H9 (cell line): ENCODE measurements around the gene OR52K1. TPM values are rescaled to one million over a fixed set of nuclear protein-coding genes. Genes with fewer than 3 reads are reported as not detected.

Experiments
- DNase-seq: peaks from one replicate; pipeline ENCODE4 v3.0.0-alpha.2; 2017
- H2AFZ ChIP-seq: one replicate; pipeline ENCODE4 v1.6.1; 2013; ENCODE audit warnings: mild to moderate bottlenecking, low read length, control low read depth, moderate library complexity
- H2AK5ac ChIP-seq: 2 replicates; pipeline ENCODE4 v1.6.1; 2013; ENCODE audit warnings: low read length, control low read depth, mixed read lengths; ENCODE audit not compliant: insufficient read length
- H2BK120ac ChIP-seq: one replicate; pipeline ENCODE4 v1.6.1; 2013; ENCODE audit warnings: low read depth, mild to moderate bottlenecking, low read length, control low read depth, inconsistent platforms; ENCODE audit not compliant: poor library complexity, severe bottlenecking
- H2BK12ac ChIP-seq: 2 replicates; pipeline ENCODE4 v1.6.1; 2013; ENCODE audit warnings: low read length, control low read depth, mixed read lengths, low read depth; ENCODE audit not compliant: insufficient read length
- H2BK15ac ChIP-seq: 2 replicates; pipeline ENCODE4 v1.6.1; 2013; ENCODE audit warnings: low read depth, low read length, control low read depth
- H2BK20ac ChIP-seq: one replicate; pipeline ENCODE4 v1.6.1; 2013; ENCODE audit warnings: low read depth, mild to moderate bottlenecking, low read length, control low read depth, inconsistent platforms; ENCODE audit not compliant: poor library complexity, severe bottlenecking
- H2BK5ac ChIP-seq: 2 replicates; pipeline ENCODE4 v1.6.1; 2013; ENCODE audit warnings: low read length, control low read depth, mixed read lengths; ENCODE audit not compliant: insufficient read length
- H3K14ac ChIP-seq: 2 replicates; pipeline ENCODE4 v1.6.1; 2013; ENCODE audit warnings: low read length, control low read depth; ENCODE audit not compliant: insufficient read depth
- H3K18ac ChIP-seq: 2 replicates; pipeline ENCODE4 v1.6.1; 2013; ENCODE audit warnings: low read depth, mild to moderate bottlenecking, mixed read lengths, low read length, control low read depth; ENCODE audit not compliant: insufficient read length
- H3K23ac ChIP-seq: 2 replicates; pipeline ENCODE4 v1.6.1; 2013; ENCODE audit warnings: low read length, control low read depth, mixed read lengths, low read depth; ENCODE audit not compliant: insufficient read length
- H3K23me2 ChIP-seq: 2 replicates; pipeline ENCODE4 v1.6.1; 2013; ENCODE audit warnings: low read depth, mild to moderate bottlenecking, mixed read lengths, low read length, control low read depth; ENCODE audit not compliant: insufficient read length, poor library complexity, severe bottlenecking
- H3K27ac ChIP-seq: 2 replicates; pipeline ENCODE4 v1.5.1; 2013; ENCODE audit warnings: low read length, control low read depth, mixed read lengths, low read depth; ENCODE audit not compliant: insufficient read length
- H3K27me3 ChIP-seq: 2 replicates; pipeline ENCODE4 v1.6.1; 2013; ENCODE audit warnings: low read length, control low read depth, inconsistent platforms; ENCODE audit not compliant: insufficient read depth
- H3K4ac ChIP-seq: 2 replicates; pipeline ENCODE4 v1.6.1; 2013; ENCODE audit warnings: low read depth, mild to moderate bottlenecking, control low read depth, inconsistent platforms, low read length, moderate library complexity
- H3K4me1 ChIP-seq: 2 replicates; pipeline ENCODE4 v1.6.1; 2013; ENCODE audit warnings: low read length, control low read depth, inconsistent platforms; ENCODE audit not compliant: insufficient read depth
- H3K4me2 ChIP-seq: 2 replicates; pipeline ENCODE4 v1.6.1; 2013; ENCODE audit warnings: low read length, control low read depth, mixed read lengths; ENCODE audit not compliant: insufficient read length, insufficient read depth
- H3K56ac ChIP-seq: 2 replicates; pipeline ENCODE4 v1.6.1; 2013; ENCODE audit warnings: low read depth, mild to moderate bottlenecking, mixed read lengths, low read length, control low read depth; ENCODE audit not compliant: insufficient read length
- H3K79me1 ChIP-seq: 2 replicates; pipeline ENCODE4 v1.6.1; 2013; ENCODE audit warnings: low read depth, mild to moderate bottlenecking, moderate library complexity, low read length, control low read depth, inconsistent platforms; ENCODE audit not compliant: insufficient read depth, poor library complexity, severe bottlenecking
- H3K79me2 ChIP-seq: 2 replicates; pipeline ENCODE4 v1.6.1; 2013; ENCODE audit warnings: low read length, control low read depth, inconsistent platforms; ENCODE audit not compliant: insufficient read depth
- H3K9ac ChIP-seq: 2 replicates; pipeline ENCODE4 v1.6.1; 2013; ENCODE audit warnings: low read length, control low read depth, mixed read lengths; ENCODE audit not compliant: insufficient read length; ENCODE audit errors: extremely low read depth
- H3K9me3 ChIP-seq: one replicate; pipeline ENCODE4 v1.6.1; 2013; ENCODE audit warnings: low read depth, low read length, inconsistent platforms; ENCODE audit not compliant: control insufficient read depth
- H3T11ph ChIP-seq: one replicate; pipeline ENCODE4 v1.6.1; 2013; ENCODE audit warnings: mild to moderate bottlenecking, low read length, control low read depth, inconsistent platforms
- H4K20me1 ChIP-seq: one replicate; pipeline ENCODE4 v1.6.1; 2013; ENCODE audit not compliant: control insufficient read depth, insufficient read length, insufficient read depth
- H4K5ac ChIP-seq: 2 replicates; pipeline ENCODE4 v1.6.1; 2013; ENCODE audit warnings: low read depth, mild to moderate bottlenecking, mixed read lengths, low read length, control low read depth; ENCODE audit not compliant: insufficient read length
- H4K8ac ChIP-seq: replicated peaks from 2 replicates; pipeline ENCODE4 v1.6.1; 2013; ENCODE audit warnings: low read length, control low read depth, mixed read lengths, low read depth; ENCODE audit not compliant: insufficient read length
- H4K91ac ChIP-seq: 2 replicates; pipeline ENCODE4 v1.6.1; 2013; ENCODE audit warnings: low read depth, mild to moderate bottlenecking, moderate library complexity, mixed read lengths, low read length, control low read depth; ENCODE audit not compliant: insufficient read length
- H3K27ac Mint-ChIP-seq, 3 experiments: 2 replicates in 2 of 3; 3 replicates in 1 of 3; pipeline ENCODE4 v1.8.0; 2020 to 2021; ENCODE audit warnings: mixed read lengths in 3 of 3, mild to moderate bottlenecking in 1 of 3, moderate library complexity in 1 of 3
- H3K27me3 Mint-ChIP-seq: 2 replicates; pipeline ENCODE4 v1.8.0; 2021; ENCODE audit warnings: low read depth, mild to moderate bottlenecking, moderate library complexity, mixed read lengths
- H3K36me3 Mint-ChIP-seq, 3 experiments: 2 replicates in 2 of 3; 3 replicates in 1 of 3; pipeline ENCODE4 v1.8.0; 2020 to 2021; ENCODE audit warnings: low read depth in 3 of 3, mixed read lengths in 3 of 3; ENCODE audit not compliant: insufficient read depth in 1 of 3
- H3K4me1 Mint-ChIP-seq, 2 experiments: 2 replicates each; pipeline ENCODE4 v1.8.0; 2020; ENCODE audit warnings: mixed read lengths in 2 of 2
- H3K4me3 Mint-ChIP-seq, 2 experiments: 2 replicates in 1 of 2; 3 replicates in 1 of 2; pipeline ENCODE4 v1.8.0; 2020 to 2021; ENCODE audit warnings: mild to moderate bottlenecking in 2 of 2, mixed read lengths in 2 of 2, moderate library complexity in 1 of 2
- H3K9me3 Mint-ChIP-seq, 2 experiments: 2 replicates in 1 of 2; 3 replicates in 1 of 2; pipeline ENCODE4 v1.8.0; 2020; ENCODE audit warnings: mild to moderate bottlenecking in 2 of 2, mixed read lengths in 2 of 2, moderate library complexity in 1 of 2
- WGBS: extraction: QIAGEN DNeasy Blood & Tissue Kit; methylation state at CpG from one replicate; pipeline ENCODE4 v1.1.7; 2013; ENCODE audit warnings: missing lambda C conversion rate, low lambda C conversion rate, mixed read lengths; ENCODE audit not compliant: insufficient read length; ENCODE audit errors: extremely low coverage; 5-methylcytosine and 5-hydroxymethylcytosine counted together
- total RNA-seq: library from RNA; stranded (reverse); gene quantifications from 2 replicates; pipeline ENCODE4 v1.2.1, GENCODE V29; 2021
- TF ChIP-seq, protein P1 (sequence below): fragments of 200-600 bp; sonication (generic); conservative IDR thresholded peaks from 3 replicates; pipeline ENCODE4 v1.8.0; 2021; ENCODE audit warnings: antibody characterized with exemption, mild to moderate bottlenecking

The OR52K1 gene
- total RNA-seq, 1 experiment from 2014 or later: not detected

DNA sequence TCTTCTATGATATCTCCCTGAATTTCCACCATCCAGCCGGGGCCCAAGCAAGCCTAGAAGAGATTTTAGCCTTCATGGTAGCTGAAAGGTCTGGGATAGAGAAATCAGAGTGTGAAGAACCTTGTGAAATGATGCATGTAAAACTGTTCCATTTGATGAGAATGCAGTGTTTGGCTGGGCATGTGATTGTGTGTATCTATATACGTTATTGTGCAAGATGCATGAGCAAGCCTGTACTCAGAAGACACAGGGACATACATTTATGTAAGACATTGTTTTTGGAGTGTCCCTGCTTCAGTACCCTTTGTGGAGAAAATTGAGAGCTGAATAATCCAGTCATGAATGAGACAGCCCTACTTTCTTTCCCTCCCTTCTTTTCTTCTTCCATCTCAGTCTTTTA lies 48.6 kb upstream of the OR52K1 start:
- H3K27me3 Mint-ChIP-seq: no peaks in the 10 kb centered on the region
- Histone ChIP-seq H3K27me3 (no peaks in the 10 kb centered on the region), H2AK5ac (no peak overlapping the region), H4K20me1 (no peaks in the 10 kb centered on the region), H3K23me2 (no peaks in the 10 kb centered on the region), H3K4me1 (no peaks in the 10 kb centered on the region; the same call in none of the 2 replicates), H2BK120ac (no peak overlapping the region), H2AFZ (no peak overlapping the region), H3K4me2 (no peak overlapping the region), H3K27ac (no peak overlapping the region), H3K23ac (no peak overlapping the region), H2BK15ac (no peak overlapping the region), H4K91ac (no peak overlapping the region), H3K9ac (no peak overlapping the region), H3K79me2 (no peaks in the 10 kb centered on the region), H4K8ac (no peak overlapping the region), H2BK5ac (no peak overlapping the region), H3T11ph (no peak overlapping the region), H3K14ac (no peak overlapping the region), H3K56ac (no peak overlapping the region), H3K18ac (no peak overlapping the region), H3K4ac (no peak overlapping the region), H2BK12ac (no peak overlapping the region), H3K9me3 (no peaks in the 10 kb centered on the region), H4K5ac (no peak overlapping the region), H2BK20ac (no peak overlapping the region), H3K79me1 (no peaks in the 10 kb centered on the region)
- no peak overlapping the region for H3K27ac Mint-ChIP-seq
- no peak for DNase-seq
- H3K4me3 Mint-ChIP-seq: no peak overlapping the region
- H3K4me1 Mint-ChIP-seq: peaks cover 6 to 15% of the 10 kb centered on the region in 2 experiments
- H3K9me3 Mint-ChIP-seq: no peaks in the 10 kb centered on the region; a peak in 1 of 5 replicates
- TF ChIP-seq, protein P1, sequence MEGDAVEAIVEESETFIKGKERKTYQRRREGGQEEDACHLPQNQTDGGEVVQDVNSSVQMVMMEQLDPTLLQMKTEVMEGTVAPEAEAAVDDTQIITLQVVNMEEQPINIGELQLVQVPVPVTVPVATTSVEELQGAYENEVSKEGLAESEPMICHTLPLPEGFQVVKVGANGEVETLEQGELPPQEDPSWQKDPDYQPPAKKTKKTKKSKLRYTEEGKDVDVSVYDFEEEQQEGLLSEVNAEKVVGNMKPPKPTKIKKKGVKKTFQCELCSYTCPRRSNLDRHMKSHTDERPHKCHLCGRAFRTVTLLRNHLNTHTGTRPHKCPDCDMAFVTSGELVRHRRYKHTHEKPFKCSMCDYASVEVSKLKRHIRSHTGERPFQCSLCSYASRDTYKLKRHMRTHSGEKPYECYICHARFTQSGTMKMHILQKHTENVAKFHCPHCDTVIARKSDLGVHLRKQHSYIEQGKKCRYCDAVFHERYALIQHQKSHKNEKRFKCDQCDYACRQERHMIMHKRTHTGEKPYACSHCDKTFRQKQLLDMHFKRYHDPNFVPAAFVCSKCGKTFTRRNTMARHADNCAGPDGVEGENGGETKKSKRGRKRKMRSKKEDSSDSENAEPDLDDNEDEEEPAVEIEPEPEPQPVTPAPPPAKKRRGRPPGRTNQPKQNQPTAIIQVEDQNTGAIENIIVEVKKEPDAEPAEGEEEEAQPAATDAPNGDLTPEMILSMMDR: no peak
- H3K36me3 Mint-ChIP-seq: no peaks in the 10 kb centered on the region
- WGBS: no CpG with 5 or more reads among the region's 2 CpGs
